Sigmoid colon (tissue), 7 donors: Measurements from ENCODE around the gene CNTN4. TPM values are rescaled to one million over a fixed set of nuclear protein-coding genes. Genes with fewer than 3 reads are reported as not detected.

Experiments used
- DNase-seq: peaks from one replicate; pipeline ENCODE4 v3.0.0-alpha.2; 2019
- H3K27ac ChIP-seq, 4 donors: fragments of 200-600 bp; sonication (generic); one replicate each; pipeline ENCODE4 v1.5.1; 2016 to 2019; ENCODE audit warnings: mild to moderate bottlenecking in 1 of 4
- H3K27me3 ChIP-seq, 3 donors: fragments of 200-600 bp; sonication (generic); one replicate each; pipeline ENCODE4 v1.5.1; 2019; ENCODE audit warnings: mild to moderate bottlenecking in 1 of 3
- H3K36me3 ChIP-seq, 4 donors: fragments of 200-600 bp; sonication (generic); one replicate each; pipeline ENCODE4 v1.5.1; 2016 to 2019
- H3K4me1 ChIP-seq, 4 donors: fragments of 200-600 bp; sonication (generic); one replicate each; pipeline ENCODE4 v1.5.1; 2017 to 2019
- H3K4me3 ChIP-seq, 4 donors: fragments of 200-600 bp; sonication (generic); one replicate each; pipeline ENCODE4 v1.5.1; 2017 to 2019; ENCODE audit warnings: mild to moderate bottlenecking in 2 of 4, moderate library complexity in 1 of 4
- H3K9me3 ChIP-seq, 4 donors: fragments of 200-600 bp in 3 of 4; sonication (generic) in 3 of 4; one replicate each; pipeline versions ENCODE4 v1.5.1 to v1.6.1; 2013 to 2019
- CTCF ChIP-seq, 4 experiments: fragments of 450-650 bp in 3 of 4; fragments of 200-600 bp in 1 of 4; IDR thresholded peaks; one replicate each; pipeline ENCODE4 v1.5.1; 2016 to 2019; ENCODE audit warnings: antibody characterized with exemption in 4 of 4, mild to moderate bottlenecking in 3 of 4, moderate library complexity in 2 of 4
- EP300 ChIP-seq, 4 donors: sonication (generic); formaldehyde crosslinking; IDR thresholded peaks; one replicate each; pipeline ENCODE4 v1.6.1; 2017; ENCODE audit warnings: antibody characterized with exemption in 4 of 4
- POLR2A ChIP-seq, 2 donors: fragments of 450-650 bp; IDR thresholded peaks; one replicate each; pipeline ENCODE4 v1.6.1; 2016; ENCODE audit warnings: antibody characterized with exemption in 2 of 2, mild to moderate bottlenecking in 2 of 2, moderate library complexity in 2 of 2
- POLR2AphosphoS5 ChIP-seq, 4 donors: sonication (generic); formaldehyde crosslinking; IDR thresholded peaks; one replicate each; pipeline ENCODE4 v1.6.1; 2017; ENCODE audit warnings: antibody characterized with exemption in 4 of 4
- WGBS, 2 donors: extraction: QIAGEN DNeasy Blood & Tissue Kit; methylation state at CpG; one replicate each; pipeline ENCODE4 v1.1.7; 2013; 5-methylcytosine and 5-hydroxymethylcytosine counted together
- intact Hi-C: fragments of 100-400 bp; cut with DNase I; formaldehyde crosslinking; loops from one replicate; pipeline ENCODE4 v1.15.1; 2023
- polyA plus RNA-seq, 3 donors: library from polyadenylated mRNA; stranded (reverse); fragments of 200-250 nt; gene quantifications; one replicate each; pipeline ENCODE4 v1.2.3, GENCODE V29; 2013
- total RNA-seq, 4 donors: library from RNA; depleted of rRNA; stranded (reverse); fragments of >200 nt; gene quantifications; one replicate each; pipeline ENCODE4 v1.1.0, GENCODE V29; 2016
- donor health status: healthy with polysubstance abuse.
- donor health status: Bipolar disorder and iron deficiency.
- donor health status: healthy.

The CNTN4 gene
- total and polyA plus RNA-seq, 7 donors, result 1.4 to 10.0 (median 7.5) TPM

GRCh38 chr3:2879023-2879422, 780.4 kb downstream of the CNTN4 start:
- intact Hi-C loops, result no loop called here
- no peak for DNase-seq
- Histone ChIP-seq H3K4me1 (no peaks in the 10 kb centered on the region), H3K36me3 (no peaks in the 10 kb centered on the region), H3K27me3 (no peaks in the 10 kb centered on the region), H3K9me3 (no peaks in the 10 kb centered on the region), H3K27ac (no peak overlapping the region), H3K4me3 (no peak overlapping the region)
- no peak for TF ChIP-seq POLR2A (IDR thresholded peaks at IDR 0.05)
- TF ChIP-seq POLR2AphosphoS5 (IDR thresholded peaks at IDR 0.05), result no peak
- TF ChIP-seq EP300 (IDR thresholded peaks at IDR 0.05), result no peak
- TF ChIP-seq CTCF (IDR thresholded peaks at IDR 0.05), result no peak
- WGBS, 2 donors, result 83 to 92% methylated on average over 2 of the region's 2 CpGs

- Histone ChIP-seq H3K36me3 (no peaks in the 10 kb centered on the region), H3K27ac (no peak overlapping the region), H3K4me1 (no peaks in the 10 kb centered on the region), H3K27me3 (no peaks in the 10 kb centered on the region), H3K9me3 (no peaks in the 10 kb centered on the region), H3K4me3 (no peak overlapping the region)
- intact Hi-C loops, result no loop called here
- DNase-seq, result no peak
- no peak for TF ChIP-seq EP300 (IDR thresholded peaks at IDR 0.05)
- no peak for TF ChIP-seq POLR2AphosphoS5 (IDR thresholded peaks at IDR 0.05)
- no peak for TF ChIP-seq POLR2A (IDR thresholded peaks at IDR 0.05)
- no peak for TF ChIP-seq CTCF (IDR thresholded peaks at IDR 0.05)
Observed at GRCh38 chr3:2879587-2879986, 780.9 kb downstream of the CNTN4 start.

GRCh38 chr3:2880218-2880756, 781.6 kb downstream of the CNTN4 start:
- WGBS, 2 donors, result 77 to 88% methylated on average over 7 of the region's 7 CpGs
- H3K9me3 ChIP-seq, result no peaks in the 10 kb centered on the region

GRCh38 chr3:2883283-2883682, 784.6 kb downstream of the CNTN4 start:
- H3K27ac ChIP-seq, result no peak overlapping the region
- no peaks in the 10 kb centered on the region for H3K9me3 ChIP-seq
- H3K4me1 ChIP-seq, result no peaks in the 10 kb centered on the region
- no peaks in the 10 kb centered on the region for H3K27me3 ChIP-seq
- H3K4me3 ChIP-seq, result no peak overlapping the region
- H3K36me3 ChIP-seq, result no peaks in the 10 kb centered on the region
- DNase-seq, result no peak
- intact Hi-C loops, result no loop called here
- TF ChIP-seq EP300 (IDR thresholded peaks at IDR 0.05), result no peak
- TF ChIP-seq POLR2A (IDR thresholded peaks at IDR 0.05), result no peak
- no peak for TF ChIP-seq POLR2AphosphoS5 (IDR thresholded peaks at IDR 0.05)
- TF ChIP-seq CTCF (IDR thresholded peaks at IDR 0.05), result no peak
- 80 to 92% methylated on average over 3 of the region's 3 CpGs for WGBS, 2 donors

More at GRCh38 chr3:2880218-2880756, 781.6 kb downstream of the CNTN4 start:
- intact Hi-C loops, result no loop called here
- no peak overlapping the region for H3K27ac ChIP-seq
- no peak overlapping the region for H3K4me3 ChIP-seq
- no peak for DNase-seq
- H3K36me3 ChIP-seq, result no peaks in the 10 kb centered on the region
- TF ChIP-seq POLR2A (IDR thresholded peaks at IDR 0.05) (no peak), EP300 (IDR thresholded peaks at IDR 0.05) (no peak), POLR2AphosphoS5 (IDR thresholded peaks at IDR 0.05) (no peak), CTCF (IDR thresholded peaks at IDR 0.05) (no peak)
- H3K4me1 ChIP-seq, result no peaks in the 10 kb centered on the region
- H3K27me3 ChIP-seq, result no peaks in the 10 kb centered on the region

- no peak for DNase-seq
- Histone ChIP-seq H3K4me1 (no peaks in the 10 kb centered on the region), H3K27me3 (no peaks in the 10 kb centered on the region), H3K9me3 (no peaks in the 10 kb centered on the region), H3K36me3 (no peaks in the 10 kb centered on the region), H3K27ac (no peak overlapping the region), H3K4me3 (no peak overlapping the region)
- intact Hi-C loops, result no loop called here
- TF ChIP-seq POLR2AphosphoS5 (IDR thresholded peaks at IDR 0.05) (no peak), EP300 (IDR thresholded peaks at IDR 0.05) (no peak), CTCF (IDR thresholded peaks at IDR 0.05) (no peak), POLR2A (IDR thresholded peaks at IDR 0.05) (no peak)
- 82 to 90% methylated on average over 2 of the region's 2 CpGs for WGBS, 2 donors
Observed at GRCh38 chr3:2888592-2888991, 789.9 kb downstream of the CNTN4 start.
